ENCODE measurements around the gene LBX2.

DNA sequence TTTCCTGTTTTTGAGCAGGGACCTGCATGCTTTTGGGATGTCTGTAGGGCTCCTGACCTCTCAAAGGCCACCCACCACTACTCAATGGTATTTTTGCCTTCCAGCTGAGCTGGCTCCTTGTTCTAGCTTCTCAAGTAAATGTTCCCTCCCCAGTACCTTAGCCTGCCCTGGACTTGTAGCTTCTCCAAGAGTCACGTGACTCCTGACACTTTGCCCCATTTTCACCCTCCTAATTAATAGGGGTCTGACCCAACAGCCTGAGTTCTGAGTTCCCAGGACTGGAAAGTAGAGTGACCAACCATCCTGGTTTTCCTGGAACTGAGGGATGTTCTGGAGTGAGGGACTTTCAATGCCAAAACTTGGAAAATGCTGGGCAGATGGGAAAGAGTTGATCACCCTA, 4.0 kb downstream of the LBX2 start:
- TF ChIP-seq, protein P1, sequence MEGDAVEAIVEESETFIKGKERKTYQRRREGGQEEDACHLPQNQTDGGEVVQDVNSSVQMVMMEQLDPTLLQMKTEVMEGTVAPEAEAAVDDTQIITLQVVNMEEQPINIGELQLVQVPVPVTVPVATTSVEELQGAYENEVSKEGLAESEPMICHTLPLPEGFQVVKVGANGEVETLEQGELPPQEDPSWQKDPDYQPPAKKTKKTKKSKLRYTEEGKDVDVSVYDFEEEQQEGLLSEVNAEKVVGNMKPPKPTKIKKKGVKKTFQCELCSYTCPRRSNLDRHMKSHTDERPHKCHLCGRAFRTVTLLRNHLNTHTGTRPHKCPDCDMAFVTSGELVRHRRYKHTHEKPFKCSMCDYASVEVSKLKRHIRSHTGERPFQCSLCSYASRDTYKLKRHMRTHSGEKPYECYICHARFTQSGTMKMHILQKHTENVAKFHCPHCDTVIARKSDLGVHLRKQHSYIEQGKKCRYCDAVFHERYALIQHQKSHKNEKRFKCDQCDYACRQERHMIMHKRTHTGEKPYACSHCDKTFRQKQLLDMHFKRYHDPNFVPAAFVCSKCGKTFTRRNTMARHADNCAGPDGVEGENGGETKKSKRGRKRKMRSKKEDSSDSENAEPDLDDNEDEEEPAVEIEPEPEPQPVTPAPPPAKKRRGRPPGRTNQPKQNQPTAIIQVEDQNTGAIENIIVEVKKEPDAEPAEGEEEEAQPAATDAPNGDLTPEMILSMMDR (optimal IDR thresholded peaks at IDR 0.05 in 1 of 3, IDR thresholded peaks at IDR 0.05 in 1 of 3, conservative IDR thresholded peaks at IDR 0.05 in 1 of 3; ENCODE audit: extremely low read depth in 1 of 3, insufficient read depth in 2 of 3, low read length in 3 of 3), result no peak
- no peak for TF ChIP-seq EZH2 (IDR thresholded peaks at IDR 0.05; ENCODE audit: low read length)

Data from keratinocyte (primary cell).